ENCODE measurements around the gene ABR.

DNA sequence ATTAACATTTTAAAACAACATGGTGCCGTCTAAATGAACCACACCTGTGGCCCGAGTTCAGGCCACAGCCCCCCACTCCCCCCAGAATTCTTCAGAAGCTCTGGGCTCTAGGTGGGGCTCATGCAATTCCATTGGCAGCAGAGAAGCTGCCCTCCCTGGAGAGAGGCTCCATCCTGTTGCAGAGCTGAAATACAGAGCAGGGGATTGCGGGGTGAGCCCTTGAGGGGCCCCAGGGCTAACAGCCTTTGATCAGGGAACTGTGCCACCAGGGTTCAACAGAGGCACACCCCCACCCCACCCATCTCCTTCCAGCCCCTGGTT lies 69.3 kb downstream of the ABR start:
- TF ChIP-seq POLR2A (IDR thresholded peaks at IDR 0.05; ENCODE audit: low read depth, low read length) (no peak), POLR2AphosphoS5 (IDR thresholded peaks at IDR 0.05; ENCODE audit: low read depth, low read length) (no peak), SPI1 (IDR thresholded peaks at IDR 0.05; ENCODE audit: low read depth, low read length) (no peak), TAF1 (IDR thresholded peaks at IDR 0.05; ENCODE audit: low read depth, low read length) (no peak), POU2F2 (IDR thresholded peaks at IDR 0.05; ENCODE audit: low read depth, low read length) (no peak)

Data from GM12891 (cell line).